Mammary epithelial cell (primary cell): ENCODE data around the gene NNAT.

Experiments used
- CTCF ChIP-seq, 2 donors: IDR thresholded peaks in 1 of 2; conservative IDR thresholded peaks in 1 of 2; 2 replicates each; pipeline ENCODE4 v1.5.1; 2011 to 2012; ENCODE audit warnings: inconsistent platforms in 2 of 2, low read length in 2 of 2, mild to moderate bottlenecking in 2 of 2, control low read depth in 1 of 2, low read depth in 1 of 2; ENCODE audit not compliant: insufficient read depth in 1 of 2; ENCODE audit errors: extremely low read depth in 1 of 2
- EZH2 ChIP-seq: IDR thresholded peaks from 2 replicates; pipeline ENCODE4 v1.6.1; 2012; ENCODE audit warnings: low read length, inconsistent platforms, borderline replicate concordance

- TF ChIP-seq CTCF (conservative IDR thresholded peaks at IDR 0.05 in 1 of 2, IDR thresholded peaks at IDR 0.05 in 1 of 2; ENCODE audit: extremely low read depth in 1 of 2, insufficient read depth in 1 of 2, low read depth in 1 of 2, low read length in 2 of 2), result no peak
- no peak for TF ChIP-seq EZH2
Measured at GRCh38 chr20:37492945-37493344, 28.1 kb upstream of the NNAT start.
